ENCODE measurements around the gene SMIM38. TPM values are rescaled to one million over a fixed set of nuclear protein-coding genes. Genes with fewer than 3 reads are reported as not detected.

The SMIM38 gene
- total and polyA plus RNA-seq, 9 of the 15 experiments (the other 6 are each of a cell fraction or from before 2014, with no cell fraction given): 0.07 to 1.2 (median 0.21) TPM; not detected in 2

- in situ Hi-C loops (cut with MboI): loop anchor here (5.0 kb wide), 2 partner anchors 534 to 564 kb away; partner anchors contain the start of gene CCND1
- H3K4me3 ChIP-seq: no peak overlapping the region
- FAIRE-seq: no peak
Measured at GRCh38 chr11:69108030-69108429, 47.7 kb upstream of the SMIM38 start.

More at GRCh38 chr11:69108030-69108429, 47.7 kb upstream of the SMIM38 start:
- ATAC-seq (no peak), DNase-seq (ENCODE audit: extremely low read depth in 1 of 4, low spot score in 3 of 4) (no peak)
- Histone ChIP-seq H3K9ac (ENCODE audit: insufficient read depth in 1 of 2, low read depth in 2 of 2, low read length in 2 of 2) (no peak overlapping the region; a peak in 1 of 4 replicates), H3K27ac (ENCODE audit: extremely low read depth, low read depth, low read length) (no peak overlapping the region), H2AFZ (ENCODE audit: low read depth, low read length) (no peak overlapping the region), H3K4me2 (ENCODE audit: insufficient read depth, low read length) (no peak overlapping the region), H3K9me3 (replicated peaks; ENCODE audit: control insufficient read depth, insufficient read depth, low read depth, low read length) (no peaks in the 10 kb centered on the region), H3K9me1 (ENCODE audit: control insufficient read depth, insufficient read depth, low read length) (no peaks in the 10 kb centered on the region), H3K36me3 (ENCODE audit: control insufficient read depth, insufficient read depth, low read length) (no peaks in the 10 kb centered on the region), H3K27me3 (ENCODE audit: control insufficient read depth in 2 of 2, insufficient read depth in 2 of 2, low read length in 2 of 2) (peaks cover 14 to 76% of the 10 kb centered on the region in 2 experiments; a peak in 4 of 5 replicates), H3K79me2 (ENCODE audit: control insufficient read depth, insufficient read depth, low read length) (no peaks in the 10 kb centered on the region), H3K4me1 (replicated peaks in 1 of 2; ENCODE audit: control insufficient read depth in 2 of 2, insufficient read depth in 2 of 2, low read length in 2 of 2) (peaks cover 0 to 4% of the 10 kb centered on the region in 2 experiments; a peak in 1 of 5 replicates), H4K20me1 (replicated peaks; ENCODE audit: control insufficient read depth, insufficient read depth, low read length) (no peaks in the 10 kb centered on the region)
- BruUV-seq (replicated peaks): no TSS peak
- no peak for TF ChIP-seq ZFP1 (CRISPR knock-in tag; IDR thresholded peaks at IDR 0.05)
- TF ChIP-seq DMBX1 (CRISPR knock-in tag; IDR thresholded peaks at IDR 0.05; ENCODE audit: borderline replicate concordance): no peak
- TF ChIP-seq HES1 (IDR thresholded peaks at IDR 0.05; ENCODE audit: low read depth): no peak
- TF ChIP-seq CAMTA2 (CRISPR knock-in tag; conservative IDR thresholded peaks at IDR 0.05): no peak
- no peak for TF ChIP-seq RBM14 (IDR thresholded peaks at IDR 0.05; ENCODE audit: borderline replicate concordance, insufficient read depth, low read depth, low read length)
- TF ChIP-seq YY1 (IDR thresholded peaks at IDR 0.05; ENCODE audit: borderline replicate concordance in 1 of 3, control insufficient read depth in 1 of 3, extremely low read depth in 1 of 3, insufficient read depth in 3 of 3, insufficient read length in 1 of 3, insufficient replicate concordance in 2 of 3, low read depth in 1 of 3, low read length in 2 of 3): no peak
- TF ChIP-seq TAF1 (IDR thresholded peaks at IDR 0.05; ENCODE audit: control insufficient read depth, extremely low read depth, insufficient read depth, low read length, severe bottlenecking): no peak
- no peak for TF ChIP-seq PYGO2 (tag; IDR thresholded peaks at IDR 0.05)
- TF ChIP-seq ZNF3 (CRISPR knock-in tag; IDR thresholded peaks at IDR 0.05): no peak
- TF ChIP-seq SFPQ (IDR thresholded peaks at IDR 0.05; ENCODE audit: low read depth, low read length): no peak
- no peak for TF ChIP-seq BRF1 (IDR thresholded peaks at IDR 0.05; ENCODE audit: borderline replicate concordance, extremely low read depth, insufficient read length)
- TF ChIP-seq STAT5A (IDR thresholded peaks at IDR 0.05; ENCODE audit: borderline replicate concordance, low read length): no peak
- TF ChIP-seq ETV1 (tag; conservative IDR thresholded peaks at IDR 0.05; ENCODE audit: low read depth): no peak
- TF ChIP-seq ELF4 (CRISPR knock-in tag; IDR thresholded peaks at IDR 0.05): no peak
- no peak for TF ChIP-seq HDAC8 (tag; IDR thresholded peaks at IDR 0.05)
- no peak for TF ChIP-seq NFE2L1 (tag; IDR thresholded peaks at IDR 0.05; ENCODE audit: borderline replicate concordance, low read depth)
- TF ChIP-seq TCF7 (IDR thresholded peaks at IDR 0.05; ENCODE audit: borderline replicate concordance): no peak
- TF ChIP-seq NR4A1 (CRISPR knock-in tag; IDR thresholded peaks at IDR 0.05): no peak
- no peak for TF ChIP-seq NR4A1 (tag; IDR thresholded peaks at IDR 0.05)
- intact Hi-C loops (cut with micrococcal nuclease): no loop called here
- ChIA-PET CTCF (ENCODE audit: low intra/inter-chr PET ratio) (no interaction called here), POLR2A (no interaction called here)
- WGBS (ENCODE audit: insufficient coverage, low coverage, missing lambda C conversion rate): 0% methylated on average over 4 of the region's 7 CpGs
